SK-N-SH (cell line): Measurements from ENCODE around the gene SYNC.

Source experiments
- EZH2phosphoT487 ChIP-seq: fragments of 200-600 bp; sonication (generic); IDR thresholded peaks from 2 replicates; pipeline ENCODE4 v1.6.1; 2017; ENCODE audit warnings: low read depth, mixed run types, mild to moderate bottlenecking, antibody characterized with exemption, moderate library complexity, borderline replicate concordance
- GABPA ChIP-seq: IDR thresholded peaks from 2 replicates; pipeline ENCODE4 v1.4.0; 2012; ENCODE audit warnings: low read depth, mild to moderate bottlenecking
- POLR2AphosphoS5 ChIP-seq: IDR thresholded peaks from 2 replicates; pipeline ENCODE4 v1.6.1; 2012; ENCODE audit warnings: low read depth, low read length
- RCOR1 ChIP-seq: fragments of 150-350 bp; IDR thresholded peaks from 2 replicates; pipeline ENCODE4 v1.6.1; 2017; ENCODE audit warnings: antibody characterized with exemption, low read length
- RFX5 ChIP-seq: IDR thresholded peaks from 2 replicates; pipeline ENCODE4 v1.6.1; 2012; ENCODE audit warnings: mild to moderate bottlenecking, improper control_type of control experiment, low read length
- YY1 ChIP-seq: IDR thresholded peaks from 2 replicates; pipeline ENCODE4 v1.4.0; 2012; ENCODE audit warnings: low read depth, mild to moderate bottlenecking
- TF ChIP-seq, protein P1 (sequence below): fragments of 200-600 bp; sonication (generic); IDR thresholded peaks from 2 replicates; pipeline ENCODE4 v1.6.1; 2017; ENCODE audit warnings: antibody characterized with exemption, mild to moderate bottlenecking, moderate library complexity

DNA sequence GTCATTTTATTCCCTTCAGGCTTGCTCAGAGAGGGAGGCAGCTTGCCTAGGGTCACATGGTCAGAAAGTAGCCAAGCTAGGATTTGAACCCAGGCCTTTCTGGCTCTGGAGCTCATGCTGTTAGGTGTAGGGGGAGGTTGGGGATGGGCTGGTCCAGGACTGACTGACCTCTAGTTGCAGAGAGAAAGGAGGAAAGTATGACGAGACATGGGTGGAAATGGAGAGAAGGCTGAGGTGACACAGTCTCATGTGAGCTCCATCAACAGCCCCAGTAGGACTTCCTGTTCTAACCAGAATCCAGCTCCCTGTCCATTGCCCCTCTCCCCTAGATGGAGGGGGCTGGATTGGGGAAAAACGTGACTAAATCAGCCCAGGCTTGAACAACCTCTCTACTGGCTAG is 15.5 kb upstream of the SYNC start:
- TF ChIP-seq, protein P1, sequence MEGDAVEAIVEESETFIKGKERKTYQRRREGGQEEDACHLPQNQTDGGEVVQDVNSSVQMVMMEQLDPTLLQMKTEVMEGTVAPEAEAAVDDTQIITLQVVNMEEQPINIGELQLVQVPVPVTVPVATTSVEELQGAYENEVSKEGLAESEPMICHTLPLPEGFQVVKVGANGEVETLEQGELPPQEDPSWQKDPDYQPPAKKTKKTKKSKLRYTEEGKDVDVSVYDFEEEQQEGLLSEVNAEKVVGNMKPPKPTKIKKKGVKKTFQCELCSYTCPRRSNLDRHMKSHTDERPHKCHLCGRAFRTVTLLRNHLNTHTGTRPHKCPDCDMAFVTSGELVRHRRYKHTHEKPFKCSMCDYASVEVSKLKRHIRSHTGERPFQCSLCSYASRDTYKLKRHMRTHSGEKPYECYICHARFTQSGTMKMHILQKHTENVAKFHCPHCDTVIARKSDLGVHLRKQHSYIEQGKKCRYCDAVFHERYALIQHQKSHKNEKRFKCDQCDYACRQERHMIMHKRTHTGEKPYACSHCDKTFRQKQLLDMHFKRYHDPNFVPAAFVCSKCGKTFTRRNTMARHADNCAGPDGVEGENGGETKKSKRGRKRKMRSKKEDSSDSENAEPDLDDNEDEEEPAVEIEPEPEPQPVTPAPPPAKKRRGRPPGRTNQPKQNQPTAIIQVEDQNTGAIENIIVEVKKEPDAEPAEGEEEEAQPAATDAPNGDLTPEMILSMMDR, result no peak
- TF ChIP-seq EZH2phosphoT487, result no peak
- no peak for TF ChIP-seq YY1
- no peak for TF ChIP-seq RFX5
- TF ChIP-seq GABPA, result no peak
- TF ChIP-seq RCOR1, result no peak
- TF ChIP-seq POLR2AphosphoS5, result no peak
